ENCODE results near the gene CDH15. TPM values are rescaled to one million over a fixed set of nuclear protein-coding genes. Genes with fewer than 3 reads are reported as not detected.

The CDH15 gene
- total and polyA plus RNA-seq, 4 donors = 0.09 to 2.1 (median 1.3) TPM

DNA sequence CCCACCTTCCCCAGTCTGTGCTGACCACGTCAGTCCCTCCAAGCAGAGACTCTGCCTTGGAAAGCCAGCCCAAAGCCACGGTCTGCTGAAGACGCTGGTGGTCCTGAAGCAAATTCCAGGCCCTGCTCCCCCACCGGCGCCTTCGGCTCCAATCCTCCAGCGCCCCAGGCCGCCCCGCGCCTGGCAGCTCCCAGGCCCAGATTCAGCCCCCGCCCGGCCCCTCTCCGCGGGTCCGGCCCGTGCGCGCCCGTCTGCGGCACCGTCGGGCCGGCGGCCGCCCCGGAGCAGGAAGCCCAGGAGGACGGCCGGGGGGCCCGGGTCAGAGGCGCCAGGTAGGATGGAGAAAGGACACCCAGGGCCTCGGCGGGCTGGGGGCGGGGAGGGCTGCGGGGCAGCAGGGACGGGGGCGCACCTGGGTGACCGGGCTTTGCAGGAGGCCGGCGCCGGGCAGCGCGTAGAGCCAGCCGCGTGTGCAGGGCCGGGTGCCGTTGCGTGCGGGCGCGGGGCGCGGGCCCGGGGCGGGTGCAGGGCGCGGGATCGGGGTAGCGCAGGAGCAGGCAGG, 29.4 kb downstream of the CDH15 start:
- Histone ChIP-seq H3K4me3 (peak overlapping the region; percentile 55), H3K36me3 (ENCODE audit: control insufficient read depth in 4 of 4, insufficient read depth in 4 of 4, low read length in 4 of 4) (peaks cover 0 to 1% (median 0%) of the 10 kb centered on the region in 4 donors), H3K4me1 (ENCODE audit: control insufficient read depth in 5 of 5, insufficient read depth in 5 of 5, low read length in 5 of 5) (peaks cover 0 to 6% (median 0%) of the 10 kb centered on the region in 5 donors), H3K27me3 (ENCODE audit: control insufficient read depth in 3 of 3, insufficient read depth in 3 of 3, low read length in 2 of 3) (peaks cover 6 to 35% (median 34%) of the 10 kb centered on the region in 3 donors), H3K9ac (ENCODE audit: insufficient read depth in 1 of 2, low read length in 2 of 2) (no peak overlapping the region), H3K9me3 (ENCODE audit: control insufficient read depth in 4 of 4, insufficient read depth in 3 of 4, low read length in 3 of 4) (peaks cover 0 to 2% (median 0%) of the 10 kb centered on the region in 4 donors), H3K27ac (ENCODE audit: low read depth in 1 of 2, low read length in 1 of 2) (peak overlapping the region in 1 of 2 donors; percentile 70)
- TF ChIP-seq, protein P1, sequence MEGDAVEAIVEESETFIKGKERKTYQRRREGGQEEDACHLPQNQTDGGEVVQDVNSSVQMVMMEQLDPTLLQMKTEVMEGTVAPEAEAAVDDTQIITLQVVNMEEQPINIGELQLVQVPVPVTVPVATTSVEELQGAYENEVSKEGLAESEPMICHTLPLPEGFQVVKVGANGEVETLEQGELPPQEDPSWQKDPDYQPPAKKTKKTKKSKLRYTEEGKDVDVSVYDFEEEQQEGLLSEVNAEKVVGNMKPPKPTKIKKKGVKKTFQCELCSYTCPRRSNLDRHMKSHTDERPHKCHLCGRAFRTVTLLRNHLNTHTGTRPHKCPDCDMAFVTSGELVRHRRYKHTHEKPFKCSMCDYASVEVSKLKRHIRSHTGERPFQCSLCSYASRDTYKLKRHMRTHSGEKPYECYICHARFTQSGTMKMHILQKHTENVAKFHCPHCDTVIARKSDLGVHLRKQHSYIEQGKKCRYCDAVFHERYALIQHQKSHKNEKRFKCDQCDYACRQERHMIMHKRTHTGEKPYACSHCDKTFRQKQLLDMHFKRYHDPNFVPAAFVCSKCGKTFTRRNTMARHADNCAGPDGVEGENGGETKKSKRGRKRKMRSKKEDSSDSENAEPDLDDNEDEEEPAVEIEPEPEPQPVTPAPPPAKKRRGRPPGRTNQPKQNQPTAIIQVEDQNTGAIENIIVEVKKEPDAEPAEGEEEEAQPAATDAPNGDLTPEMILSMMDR (IDR thresholded peaks at IDR 0.05; ENCODE audit: control extremely low read depth, extremely low read depth) = no peak
- ATAC-seq (ENCODE audit: insufficient read depth, low FRiP score) = no peak
- 2% methylated on average over 48 to 58 of the region's 58 CpGs for WGBS, 2 donors
- no peak for DNase-seq

DNA sequence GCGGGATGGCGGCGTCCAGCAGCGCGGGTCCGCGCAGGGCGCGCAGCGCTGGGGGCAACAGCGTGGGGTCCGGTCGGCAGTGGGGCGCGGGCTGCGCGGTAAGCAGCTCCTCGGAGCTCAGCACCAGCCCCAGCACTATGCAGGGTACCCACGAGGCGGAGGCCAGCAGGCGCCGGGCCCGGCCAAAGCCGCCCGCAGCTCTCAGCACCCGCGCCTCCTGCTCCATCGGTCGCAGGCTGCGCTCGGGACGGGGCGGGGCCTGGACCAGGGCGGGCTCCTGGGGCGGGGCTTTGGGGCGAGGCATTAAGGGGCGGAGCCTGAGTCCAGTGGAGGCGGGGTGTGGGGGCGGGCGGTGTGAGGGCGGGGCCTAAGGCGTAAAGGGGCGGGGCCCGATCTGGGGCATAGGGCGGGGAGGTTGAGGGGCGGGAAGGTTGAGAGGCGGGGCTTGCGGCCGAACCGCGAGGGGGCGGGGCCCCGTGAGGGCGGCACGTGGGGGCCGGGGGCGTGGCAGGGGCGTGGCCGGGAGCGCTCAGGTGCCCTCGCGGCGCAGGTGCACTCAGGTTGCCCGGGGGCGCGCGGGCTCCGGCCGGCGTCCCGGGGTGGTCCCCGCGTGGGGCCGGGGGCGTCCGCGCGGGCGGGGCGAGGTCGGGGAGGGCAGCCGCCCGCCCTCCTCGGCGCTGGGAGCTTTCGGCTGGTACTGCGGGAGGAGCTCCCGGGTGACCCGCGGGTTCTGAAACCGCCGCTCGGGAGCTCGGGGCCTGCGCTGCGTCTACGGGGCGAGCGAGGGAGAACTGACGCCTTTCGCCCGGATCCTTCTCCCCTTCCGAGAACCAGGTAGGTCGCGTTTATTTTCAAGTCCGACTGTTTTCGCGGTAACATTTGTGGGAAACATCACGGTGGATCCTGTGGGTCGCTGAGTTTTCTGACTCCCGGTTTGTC, 30.2 kb downstream of the CDH15 start:
- Histone ChIP-seq H3K27me3 (ENCODE audit: control insufficient read depth in 3 of 3, insufficient read depth in 3 of 3, low read length in 2 of 3) (peaks cover 6 to 35% (median 34%) of the 10 kb centered on the region in 3 donors), H3K9me3 (ENCODE audit: control insufficient read depth in 4 of 4, insufficient read depth in 3 of 4, low read length in 3 of 4) (peaks cover 0 to 2% (median 0%) of the 10 kb centered on the region in 4 donors), H3K27ac (ENCODE audit: low read depth in 1 of 2, low read length in 1 of 2) (peak overlapping the region in 1 of 2 donors; percentile 20), H3K4me3 (peak overlapping the region; percentile 55), H3K36me3 (ENCODE audit: control insufficient read depth in 4 of 4, insufficient read depth in 4 of 4, low read length in 4 of 4) (peaks cover 0 to 1% (median 0%) of the 10 kb centered on the region in 4 donors), H3K4me1 (ENCODE audit: control insufficient read depth in 5 of 5, insufficient read depth in 5 of 5, low read length in 5 of 5) (peaks cover 0 to 6% (median 0%) of the 10 kb centered on the region in 5 donors), H3K9ac (ENCODE audit: insufficient read depth in 1 of 2, low read length in 2 of 2) (no peak overlapping the region)
- ATAC-seq (ENCODE audit: insufficient read depth, low FRiP score) = peak; percentile 82
- TF ChIP-seq, protein P1 (IDR thresholded peaks at IDR 0.05; ENCODE audit: control extremely low read depth, extremely low read depth) = no peak
- 2% methylated on average over 75 to 111 of the region's 111 CpGs for WGBS, 2 donors
- peak; percentile 58 to 86 (median 64) for DNase-seq

DNA sequence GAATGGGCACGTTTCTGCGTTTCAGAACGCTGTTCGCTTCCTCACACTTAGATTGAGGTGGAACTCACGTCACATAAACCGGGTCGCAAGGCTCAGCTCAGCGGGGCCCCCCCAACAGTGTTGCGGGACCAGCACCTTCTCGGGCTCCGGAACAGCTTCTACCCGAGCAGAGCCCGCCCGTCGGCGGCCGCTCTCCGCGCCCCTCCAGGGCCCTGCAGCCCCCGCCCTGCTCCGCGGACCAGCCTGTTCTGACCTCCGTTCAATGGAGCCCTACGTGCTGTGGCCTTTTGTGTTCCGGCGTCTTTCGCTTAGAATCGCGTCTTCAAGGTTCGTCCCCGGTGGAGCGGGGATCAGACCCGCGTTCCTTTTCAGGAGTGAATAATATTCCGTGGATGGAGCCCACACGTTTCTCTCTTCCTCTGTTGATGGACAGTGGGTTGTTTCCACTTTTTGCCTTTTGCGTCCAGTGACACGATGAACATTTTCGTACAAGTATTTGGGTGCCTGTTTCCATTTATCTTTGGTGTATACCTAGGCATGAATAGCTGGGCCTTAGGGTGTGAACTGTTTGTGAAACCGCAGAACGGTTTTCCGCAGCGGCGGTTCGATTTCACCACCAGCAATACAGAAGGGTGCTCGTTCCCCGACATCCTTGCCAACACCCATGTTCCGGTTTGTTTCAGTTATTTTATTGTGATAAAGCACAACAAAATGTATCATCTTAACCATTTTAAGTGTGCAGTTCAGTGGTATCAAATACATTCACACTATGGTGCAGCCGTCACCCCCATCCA, 31.1 kb downstream of the CDH15 start:
- ATAC-seq (ENCODE audit: insufficient read depth, low FRiP score) (no peak), DNase-seq (no peak)
- Histone ChIP-seq H3K27ac (ENCODE audit: low read depth in 1 of 2, low read length in 1 of 2) (no peak overlapping the region), H3K4me3 (no peak overlapping the region), H3K9ac (ENCODE audit: insufficient read depth in 1 of 2, low read length in 2 of 2) (no peak overlapping the region), H3K27me3 (ENCODE audit: control insufficient read depth in 3 of 3, insufficient read depth in 3 of 3, low read length in 2 of 3) (peaks cover 6 to 35% (median 34%) of the 10 kb centered on the region in 3 donors), H3K36me3 (ENCODE audit: control insufficient read depth in 4 of 4, insufficient read depth in 4 of 4, low read length in 4 of 4) (peaks cover 0 to 1% (median 0%) of the 10 kb centered on the region in 4 donors), H3K9me3 (ENCODE audit: control insufficient read depth in 4 of 4, insufficient read depth in 3 of 4, low read length in 3 of 4) (peaks cover 0 to 2% (median 0%) of the 10 kb centered on the region in 4 donors), H3K4me1 (ENCODE audit: control insufficient read depth in 5 of 5, insufficient read depth in 5 of 5, low read length in 5 of 5) (peaks cover 0 to 6% (median 0%) of the 10 kb centered on the region in 5 donors)
- TF ChIP-seq, protein P1 (IDR thresholded peaks at IDR 0.05; ENCODE audit: control extremely low read depth, extremely low read depth) = no peak
- 47 to 48% methylated on average over 49 of the region's 49 CpGs for WGBS, 2 donors
